ENCODE results near the gene MLF2. TPM values are rescaled to one million over a fixed set of nuclear protein-coding genes. Genes with fewer than 3 reads are reported as not detected.

MLF2 gene
- total and polyA plus RNA-seq, 9 of the 15 experiments (the other 6 are each of a cell fraction or from before 2014, with no cell fraction given), result 11.4 to 190 (median 139) TPM

DNA sequence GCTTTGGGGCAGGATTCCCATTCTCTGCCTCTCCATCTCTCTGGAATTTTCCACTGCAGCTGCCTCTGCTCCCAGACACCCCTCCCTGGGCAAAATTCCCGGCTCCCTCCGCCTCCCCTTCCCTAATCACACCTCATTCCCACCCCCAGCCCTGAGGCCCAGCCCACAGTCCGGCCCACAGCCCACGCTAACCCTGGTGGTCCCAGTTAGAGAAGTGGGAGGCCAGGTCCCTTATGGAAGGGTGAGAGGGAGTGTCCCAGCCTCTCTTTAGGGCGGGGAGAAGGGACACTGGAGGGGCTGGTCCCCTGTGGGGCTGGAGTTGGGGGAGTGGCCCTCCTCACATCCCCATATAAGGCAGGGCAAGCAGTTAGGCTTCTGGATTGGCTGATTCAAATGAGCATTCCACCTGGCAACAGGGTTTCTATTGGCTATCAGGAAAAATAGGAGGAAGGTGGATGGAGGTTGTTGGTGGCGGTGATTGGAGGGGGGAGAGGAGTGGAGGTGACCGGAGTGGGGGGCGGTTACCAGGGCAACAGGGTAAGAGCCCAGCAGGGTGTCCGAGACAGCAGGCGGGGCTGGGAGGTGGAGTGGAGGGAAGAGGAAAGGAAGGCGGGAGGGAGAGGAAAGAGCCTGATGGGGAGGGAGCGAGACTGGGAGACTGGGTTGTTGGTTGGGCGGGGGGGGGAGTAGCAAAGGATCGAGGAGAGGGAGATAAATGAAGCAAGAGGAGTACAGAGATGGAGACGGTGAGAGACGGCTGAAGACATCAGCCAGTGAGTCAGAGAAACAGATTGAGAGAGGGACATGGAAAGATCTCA is 11.3 kb upstream of the MLF2 start (continued):
- TF ChIP-seq SREBF2 (CRISPR knock-in tag; IDR thresholded peaks at IDR 0.05) (no peak), GTF2F1 (IDR thresholded peaks at IDR 0.05; ENCODE audit: low read depth, low read length) (peak; percentile 51; the same call in 1 of the 2 replicates), CLOCK (CRISPR knock-in tag; IDR thresholded peaks at IDR 0.05; ENCODE audit: borderline replicate concordance) (no peak), ZEB2 (IDR thresholded peaks at IDR 0.05) (peak; percentile 61; the same call in 1 of the 2 replicates), MBD2 (IDR thresholded peaks at IDR 0.05; ENCODE audit: borderline replicate concordance, low read depth) (peak; percentile 74; the same call in 1 of the 2 replicates), HLTF (IDR thresholded peaks at IDR 0.05) (peak; percentile 73; the same call in 1 of the 2 replicates), ZNF212 (CRISPR knock-in tag; IDR thresholded peaks at IDR 0.05) (no peak), RCOR1 (IDR thresholded peaks at IDR 0.05; ENCODE audit: borderline replicate concordance in 1 of 2, low read depth in 2 of 2, low read length in 2 of 2) (0 out of 4 replicates have a peak, but pooled peaks have one; percentile 5 to 8), ZFP36 (IDR thresholded peaks at IDR 0.05; ENCODE audit: low read depth, low read length, partially characterized antibody) (peak; percentile 92), ASH1L (IDR thresholded peaks at IDR 0.05; ENCODE audit: borderline replicate concordance, low read depth, partially characterized antibody) (peak; percentile 77), HCFC1 (IDR thresholded peaks at IDR 0.05; ENCODE audit: low read depth, low read length) (no peak), MLLT1 (IDR thresholded peaks at IDR 0.05) (peak in 1 of 2 experiments; percentile 65; a peak in 1 of 4 replicates), SP1 (CRISPR knock-in tag; IDR thresholded peaks at IDR 0.05) (peak; percentile 37; the same call in 1 of the 2 replicates), GATAD2A (IDR thresholded peaks at IDR 0.05) (no peak), MEIS2 (IDR thresholded peaks at IDR 0.05; ENCODE audit: partially characterized antibody) (no peak), EP300 (IDR thresholded peaks at IDR 0.05; ENCODE audit: low read length) (peak; percentile 33; the same call in 1 of the 2 replicates), RBFOX2 (IDR thresholded peaks at IDR 0.05; ENCODE audit: low read depth, low read length) (peak; percentile 52; the same call in 1 of the 2 replicates)
- TF ChIP-seq, protein P1, sequence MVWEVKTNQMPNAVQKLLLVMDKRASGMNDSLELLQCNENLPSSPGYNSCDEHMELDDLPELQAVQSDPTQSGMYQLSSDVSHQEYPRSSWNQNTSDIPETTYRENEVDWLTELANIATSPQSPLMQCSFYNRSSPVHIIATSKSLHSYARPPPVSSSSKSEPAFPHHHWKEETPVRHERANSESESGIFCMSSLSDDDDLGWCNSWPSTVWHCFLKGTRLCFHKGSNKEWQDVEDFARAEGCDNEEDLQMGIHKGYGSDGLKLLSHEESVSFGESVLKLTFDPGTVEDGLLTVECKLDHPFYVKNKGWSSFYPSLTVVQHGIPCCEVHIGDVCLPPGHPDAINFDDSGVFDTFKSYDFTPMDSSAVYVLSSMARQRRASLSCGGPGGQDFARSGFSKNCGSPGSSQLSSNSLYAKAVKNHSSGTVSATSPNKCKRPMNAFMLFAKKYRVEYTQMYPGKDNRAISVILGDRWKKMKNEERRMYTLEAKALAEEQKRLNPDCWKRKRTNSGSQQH (CRISPR knock-in tag; IDR thresholded peaks at IDR 0.05), result 0 out of 2 replicates have a peak, but pooled peaks have one; percentile 7
- TF ChIP-seq, protein P2, sequence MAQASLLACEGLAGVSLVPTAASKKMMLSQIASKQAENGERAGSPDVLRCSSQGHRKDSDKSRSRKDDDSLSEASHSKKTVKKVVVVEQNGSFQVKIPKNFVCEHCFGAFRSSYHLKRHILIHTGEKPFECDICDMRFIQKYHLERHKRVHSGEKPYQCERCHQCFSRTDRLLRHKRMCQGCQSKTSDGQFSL (CRISPR knock-in tag; IDR thresholded peaks at IDR 0.05), result 0 out of 2 replicates have a peak, but pooled peaks have one; percentile 27
- TF ChIP-seq, protein P2 (tag; IDR thresholded peaks at IDR 0.05), result peak in 1 of 2 experiments; percentile 34; a peak in 1 of 4 replicates

Data from K562 (cell line).